T-helper 2 cell (primary cell): ENCODE measurements around the gene SCNN1G.
A peak's percentile ranks its signal among the peaks of the same experiment; 100 is the strongest.
"Not testable (repeated sequence)": the region's sequence is repeated elsewhere in the genome, so short reads cannot be mapped to it uniquely, and the experiment has no call there.

Source experiments
- DNase-seq, 5 experiments: peaks; one replicate each; pipeline versions ENCODE4 v3.0.0 to v3.0.0-alpha.2; 2012 to 2022
- total RNA-seq, 2 donors: gene quantifications; one replicate each; lab custom pipeline; 2026; lab: John Stamatoyannopoulos, UW

SCNN1G gene, protein sequence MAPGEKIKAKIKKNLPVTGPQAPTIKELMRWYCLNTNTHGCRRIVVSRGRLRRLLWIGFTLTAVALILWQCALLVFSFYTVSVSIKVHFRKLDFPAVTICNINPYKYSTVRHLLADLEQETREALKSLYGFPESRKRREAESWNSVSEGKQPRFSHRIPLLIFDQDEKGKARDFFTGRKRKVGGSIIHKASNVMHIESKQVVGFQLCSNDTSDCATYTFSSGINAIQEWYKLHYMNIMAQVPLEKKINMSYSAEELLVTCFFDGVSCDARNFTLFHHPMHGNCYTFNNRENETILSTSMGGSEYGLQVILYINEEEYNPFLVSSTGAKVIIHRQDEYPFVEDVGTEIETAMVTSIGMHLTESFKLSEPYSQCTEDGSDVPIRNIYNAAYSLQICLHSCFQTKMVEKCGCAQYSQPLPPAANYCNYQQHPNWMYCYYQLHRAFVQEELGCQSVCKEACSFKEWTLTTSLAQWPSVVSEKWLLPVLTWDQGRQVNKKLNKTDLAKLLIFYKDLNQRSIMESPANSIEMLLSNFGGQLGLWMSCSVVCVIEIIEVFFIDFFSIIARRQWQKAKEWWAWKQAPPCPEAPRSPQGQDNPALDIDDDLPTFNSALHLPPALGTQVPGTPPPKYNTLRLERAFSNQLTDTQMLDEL
- 0 to 0.07 reads per million in 2 donors for total RNA-seq

DNA sequence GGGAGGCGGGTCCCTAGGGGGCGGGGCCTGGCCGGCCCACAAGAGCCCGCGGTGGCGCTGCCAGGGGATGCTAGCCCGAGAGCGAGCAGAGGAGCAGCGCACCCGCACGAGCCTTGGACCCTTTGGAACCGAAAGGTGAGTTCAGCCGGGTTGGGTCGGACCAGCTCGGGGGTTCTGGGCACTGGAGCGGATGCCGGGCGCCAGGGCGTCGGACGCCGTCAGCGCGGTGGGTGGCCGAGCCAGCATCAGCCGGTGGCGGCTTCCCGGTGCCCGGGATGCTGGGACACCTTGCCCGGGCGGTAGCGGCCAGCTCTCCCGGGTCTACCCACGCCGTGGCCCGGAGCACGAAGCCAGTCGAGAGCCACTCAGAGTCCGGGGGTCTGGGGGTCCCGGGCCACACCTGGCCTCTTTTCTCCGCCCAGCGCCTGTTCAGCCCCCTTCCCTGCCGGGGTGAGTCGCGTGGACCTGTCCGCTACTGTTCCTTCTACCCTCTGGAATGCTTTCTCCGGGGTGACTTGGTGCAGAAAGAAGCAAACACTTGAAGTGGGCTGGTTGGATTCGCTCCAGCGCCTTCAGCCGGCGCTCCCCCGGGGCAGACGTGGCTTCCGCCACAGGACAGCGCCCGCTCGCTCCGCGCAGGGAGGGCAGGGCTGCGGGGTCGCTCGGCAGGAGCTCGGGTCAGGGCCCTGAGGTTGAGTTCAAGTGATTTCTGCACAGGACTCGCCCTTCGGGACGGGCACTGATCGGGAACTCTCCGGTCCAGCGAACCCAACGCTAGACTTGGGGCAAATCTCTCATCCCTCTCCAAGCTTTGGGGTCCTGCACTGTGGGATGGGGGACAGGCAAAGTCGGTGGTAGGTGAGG is at the start of gene SCNN1G:
Gene SCNN1G (plus strand): TSS at position 67 of the 864 bp plus-strand sequence. CDS start 3,527 bp downstream, outside the sequence.
- no peak for DNase-seq

DNA sequence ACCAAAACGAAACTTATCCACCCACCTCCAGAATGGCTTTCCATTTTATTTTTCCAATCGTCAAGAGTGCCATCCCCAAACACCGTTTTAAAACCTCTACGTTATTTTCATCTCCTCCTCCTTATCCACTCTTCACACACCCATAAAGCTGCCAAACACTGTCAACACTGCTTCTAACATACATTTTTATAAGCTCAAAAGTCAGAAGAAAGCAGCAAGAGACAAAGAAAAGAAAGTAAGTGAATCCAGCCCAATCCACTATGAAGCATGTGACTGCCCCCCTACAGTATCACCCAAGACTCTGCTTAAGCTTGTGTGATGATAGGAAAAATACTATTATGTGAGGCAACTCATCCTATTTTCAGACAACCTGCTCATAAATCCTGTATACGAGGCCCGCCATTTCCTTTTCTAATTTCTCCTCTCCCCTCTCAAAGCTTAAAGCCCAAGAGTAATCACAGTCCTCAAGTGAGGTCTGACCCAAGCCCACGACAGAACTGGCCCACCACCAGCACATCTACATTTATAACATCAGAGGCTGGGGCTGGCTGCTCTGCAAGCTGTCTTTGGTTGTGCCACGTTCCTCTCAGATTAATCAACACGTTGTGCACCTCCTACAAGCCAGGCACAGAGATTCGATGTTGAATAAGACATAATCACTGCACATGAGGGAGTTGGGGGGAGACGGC is 49.6 kb upstream of the SCNN1G start:
- DNase-seq: no peak

DNA sequence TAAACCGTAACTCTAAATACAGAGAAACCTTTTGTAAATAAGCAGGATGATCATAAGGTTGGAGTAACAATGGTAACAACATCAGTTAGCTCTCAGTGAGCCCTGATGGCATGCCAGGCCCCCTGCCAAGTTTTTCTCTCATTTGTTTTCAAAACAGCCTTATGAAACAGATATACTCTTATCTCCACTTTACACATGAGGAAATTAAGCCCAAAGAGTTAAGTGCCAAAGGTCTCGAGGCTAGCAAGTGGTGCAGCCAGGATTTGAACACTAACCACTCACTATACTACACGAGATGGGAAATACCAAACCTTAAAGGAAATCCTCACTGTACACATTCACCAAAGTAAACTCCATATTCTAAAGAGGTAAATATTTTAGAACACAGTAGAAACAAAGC is 48.3 kb upstream of the SCNN1G start:
- DNase-seq: no peak

DNA sequence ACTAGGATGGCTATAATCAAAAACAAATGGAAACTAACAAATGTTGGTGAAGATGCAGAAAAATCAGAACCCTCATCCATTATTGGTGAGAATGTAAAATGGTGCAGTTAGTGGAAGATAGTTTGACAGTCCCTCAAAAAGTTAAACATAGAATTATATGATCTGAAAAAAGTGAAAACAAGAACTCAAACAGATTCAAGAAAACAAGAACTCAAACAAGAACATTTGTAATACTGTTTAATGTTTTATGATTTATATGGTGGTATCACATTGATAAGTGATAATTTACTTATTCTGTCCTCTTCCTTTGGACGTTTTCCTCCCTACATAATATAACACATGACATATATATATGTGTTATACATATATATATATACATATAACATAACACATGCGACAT is 45.3 kb upstream of the SCNN1G start:
- no peak for DNase-seq

DNA sequence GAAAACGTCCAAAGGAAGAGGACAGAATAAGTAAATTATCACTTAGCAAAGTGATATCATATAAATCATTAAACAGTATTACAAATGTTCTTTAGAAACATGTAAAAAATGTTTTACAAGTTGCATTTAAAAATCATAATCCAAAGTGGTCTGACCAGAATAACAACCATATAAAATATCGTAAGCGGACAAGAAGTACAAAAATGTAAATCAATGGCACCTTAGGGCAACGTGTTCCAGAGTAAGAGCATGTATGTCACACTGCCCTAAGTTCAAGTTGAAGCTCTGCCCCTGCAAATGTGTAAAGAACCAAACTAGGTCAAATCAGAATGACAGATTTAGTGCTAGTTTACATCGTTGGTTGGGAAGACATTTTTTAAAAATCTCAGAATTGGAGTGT is 44.7 kb upstream of the SCNN1G start:
- DNase-seq: no peak

DNA sequence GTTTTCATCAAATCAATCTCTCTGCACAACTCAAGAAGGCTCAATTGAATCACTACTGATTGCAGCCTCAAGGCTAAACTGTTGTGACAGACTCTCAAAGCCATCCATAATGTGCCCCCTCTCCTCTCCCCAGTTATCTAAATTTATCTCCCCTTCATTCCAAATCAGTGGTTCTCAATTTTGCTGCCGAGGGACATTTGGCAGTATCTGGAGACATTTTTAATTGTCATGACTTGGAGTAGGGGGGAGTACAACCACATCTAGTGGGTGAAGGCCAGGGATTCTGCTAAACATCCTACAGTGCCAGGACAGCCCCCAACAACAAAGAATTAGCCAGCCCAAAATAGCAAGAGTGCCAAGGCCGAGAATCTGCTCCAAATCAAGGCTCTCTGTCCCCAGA is 42.4 kb upstream of the SCNN1G start:
- DNase-seq: no peak

DNA sequence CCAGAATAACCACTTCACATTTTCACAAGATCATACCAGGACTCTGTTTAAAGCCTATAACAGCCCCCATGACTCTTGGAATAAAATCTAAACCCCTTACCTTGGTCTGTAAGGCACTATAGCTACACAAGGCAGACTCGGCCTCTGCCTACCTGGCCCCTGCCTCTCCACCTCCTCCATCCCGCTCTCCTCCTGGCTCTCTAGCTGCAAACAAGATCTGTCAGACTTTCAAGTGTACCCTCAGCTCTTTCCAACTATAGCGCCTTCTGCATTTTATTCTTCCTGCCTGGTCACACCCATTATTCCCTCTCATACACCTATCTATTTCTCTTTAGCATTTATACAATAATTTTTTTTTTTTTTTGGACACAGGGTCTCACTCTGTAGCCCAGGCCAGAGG is 41.5 kb upstream of the SCNN1G start:
- no peak for DNase-seq

DNA sequence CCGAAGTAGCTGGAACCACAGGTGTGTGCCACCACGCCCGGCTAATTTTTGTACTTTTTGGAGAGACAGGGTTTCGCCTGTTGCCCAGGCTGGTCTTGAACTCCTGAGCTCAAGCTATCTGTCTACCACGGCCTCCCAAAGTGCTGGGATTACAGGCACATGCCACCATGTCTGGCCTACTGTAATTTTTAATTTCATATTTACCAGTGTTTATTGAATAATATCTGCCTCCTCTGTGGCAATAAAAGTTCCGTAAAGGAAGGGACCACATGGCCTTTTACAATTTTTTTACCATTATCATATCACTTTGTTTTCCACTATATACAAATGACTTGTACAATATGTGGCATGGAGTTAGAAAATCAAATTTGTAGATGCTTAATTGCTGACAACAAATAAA is 41.0 kb upstream of the SCNN1G start:
- DNase-seq: no peak

DNA sequence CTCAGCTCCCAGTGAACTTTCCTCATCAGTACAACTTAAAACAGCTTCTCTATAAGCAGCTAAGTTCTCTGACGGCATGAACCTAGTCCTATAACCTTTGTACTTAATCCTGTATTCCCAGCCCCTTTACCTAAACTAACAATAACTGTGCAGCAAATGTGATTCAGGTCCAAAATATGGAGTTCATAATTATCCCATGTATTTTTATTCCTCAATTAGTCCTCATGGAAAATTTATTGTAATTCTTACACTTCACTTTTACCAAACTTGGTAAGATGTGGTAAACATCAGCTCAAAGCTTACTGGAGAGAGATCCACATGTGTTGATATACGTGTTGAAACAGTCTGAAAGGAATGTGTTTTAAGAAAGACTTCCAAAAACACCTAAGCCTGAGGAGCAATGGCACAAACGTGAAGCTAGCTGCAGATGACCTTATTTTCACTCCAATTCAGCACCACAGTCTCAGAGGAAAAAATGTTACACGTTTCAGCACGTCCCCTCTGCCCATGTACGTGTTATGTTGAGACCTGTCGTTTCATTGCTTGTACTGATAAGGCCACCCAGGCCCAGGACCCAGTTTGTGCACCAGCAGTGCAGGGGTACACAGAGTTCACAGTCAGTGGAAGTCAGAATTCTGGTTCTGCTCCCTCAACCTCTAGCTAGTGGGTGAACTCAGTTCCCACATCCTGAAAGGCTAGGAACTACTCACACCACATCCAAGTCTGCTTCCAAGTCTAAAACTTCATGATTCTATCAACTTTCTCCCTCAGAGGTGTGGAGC is 40.4 kb upstream of the SCNN1G start:
- DNase-seq: no peak

DNA sequence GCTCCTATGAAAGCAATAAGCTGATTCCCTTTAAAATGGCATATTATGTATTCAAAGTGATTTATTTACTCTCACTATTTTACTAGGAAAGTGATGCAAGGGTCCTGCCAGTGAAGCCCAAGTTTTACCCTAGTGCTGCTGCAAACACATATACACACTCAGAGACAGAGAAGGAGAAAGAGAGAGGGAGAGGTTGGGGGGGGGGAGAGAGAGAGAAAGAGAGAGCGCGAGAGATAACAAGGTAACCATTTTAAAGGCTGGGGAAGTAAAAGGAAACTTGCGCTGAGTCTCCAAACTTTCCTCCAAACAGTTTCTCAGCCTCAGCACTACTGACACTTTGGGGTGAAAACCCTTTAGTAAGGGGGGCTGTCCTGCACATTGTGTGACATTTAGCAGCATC is 39.2 kb upstream of the SCNN1G start:
- no peak for DNase-seq

DNA sequence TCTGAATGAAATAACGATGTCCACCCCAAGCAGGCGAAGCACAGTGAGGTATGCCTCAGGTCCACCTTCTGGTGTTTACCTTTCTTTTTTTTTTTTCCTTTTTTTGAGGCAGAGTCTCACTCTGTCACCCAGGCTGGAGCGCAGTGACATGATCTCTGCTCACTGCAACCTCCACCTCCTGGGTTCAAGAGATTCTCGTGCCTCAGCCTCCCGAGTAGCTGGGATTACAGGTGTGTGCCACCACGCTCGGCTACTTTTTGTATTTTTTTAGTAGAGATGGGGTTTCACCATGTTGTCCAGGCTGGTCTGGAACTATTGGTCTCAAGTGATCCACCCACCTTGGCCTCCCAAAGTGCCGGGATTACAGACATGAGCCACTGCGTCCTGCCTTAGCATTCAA is 38.2 kb upstream of the SCNN1G start:
- not testable (repeated sequence) for DNase-seq

DNA sequence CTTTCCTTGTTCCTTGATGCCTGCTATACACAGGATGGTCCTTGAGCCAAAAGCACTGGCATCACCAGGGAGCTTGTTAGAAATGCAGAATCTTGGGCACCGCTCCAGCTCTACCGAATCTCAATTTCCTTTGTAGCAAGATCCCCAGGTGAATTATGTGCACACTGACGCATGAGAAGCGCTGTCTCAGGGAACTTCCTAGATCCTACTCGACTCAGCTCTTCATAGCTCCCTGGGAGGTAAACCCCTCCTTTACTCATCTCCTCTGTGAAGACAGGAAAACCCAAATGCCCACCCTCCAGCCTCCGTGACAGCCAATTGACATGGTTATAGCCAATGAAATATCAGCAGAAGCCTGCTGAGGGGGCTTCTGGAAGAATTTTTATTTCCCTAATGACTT is 37.4 kb upstream of the SCNN1G start:
- DNase-seq: no peak

DNA sequence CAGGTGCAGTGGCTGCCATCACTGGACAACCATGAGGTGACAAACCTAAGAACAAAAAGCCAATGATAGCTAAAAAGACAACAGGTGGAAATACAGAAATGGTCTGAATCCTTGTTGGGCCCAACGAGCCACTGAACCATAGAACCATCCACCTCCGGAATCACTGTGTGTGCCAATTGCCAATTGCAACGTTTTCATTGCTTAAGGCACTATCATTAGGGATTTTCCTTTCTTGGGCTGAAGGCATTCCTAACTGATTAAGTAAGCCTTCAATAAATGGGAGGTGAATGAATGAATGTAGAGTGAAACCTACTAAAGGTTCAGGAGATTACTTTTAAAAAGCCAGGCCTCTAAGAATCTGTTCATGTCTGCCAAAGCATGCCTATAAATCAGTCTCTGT is 36.9 kb upstream of the SCNN1G start:
- no peak for DNase-seq

DNA sequence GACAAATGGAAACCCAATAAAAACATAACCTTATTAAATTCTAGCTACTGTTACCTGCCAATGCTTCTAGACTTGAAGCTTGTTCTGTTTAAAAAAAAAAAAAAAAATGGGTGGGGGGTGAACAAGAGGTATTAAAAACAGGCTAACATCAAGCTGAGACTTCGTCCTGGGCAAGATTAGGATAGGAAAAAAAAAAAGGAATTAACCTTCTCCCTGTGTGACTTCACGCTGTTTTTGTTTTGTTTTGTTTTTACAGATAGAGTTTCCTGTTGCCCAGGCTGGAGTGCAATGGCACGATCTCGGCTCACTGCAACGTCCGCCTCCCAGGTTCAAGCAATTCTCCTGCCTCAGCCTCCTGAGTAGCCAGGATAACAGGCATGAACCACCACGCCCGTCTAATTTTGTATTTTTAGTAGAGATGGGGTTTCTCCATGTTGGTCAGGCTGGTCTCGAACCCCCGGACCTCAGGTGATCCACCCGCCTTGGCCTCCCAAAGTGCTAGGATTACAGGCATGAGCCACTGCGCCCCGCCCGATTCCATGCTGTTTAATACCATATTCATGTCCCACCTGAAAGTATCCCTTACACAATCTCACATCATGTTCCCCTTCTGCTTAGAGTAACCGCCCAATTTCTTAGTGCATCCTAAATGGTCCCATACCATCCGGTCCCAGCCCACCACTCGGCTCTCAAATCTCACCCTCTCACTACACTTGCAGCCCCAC is 35.5 kb upstream of the SCNN1G start:
- DNase-seq: no peak

DNA sequence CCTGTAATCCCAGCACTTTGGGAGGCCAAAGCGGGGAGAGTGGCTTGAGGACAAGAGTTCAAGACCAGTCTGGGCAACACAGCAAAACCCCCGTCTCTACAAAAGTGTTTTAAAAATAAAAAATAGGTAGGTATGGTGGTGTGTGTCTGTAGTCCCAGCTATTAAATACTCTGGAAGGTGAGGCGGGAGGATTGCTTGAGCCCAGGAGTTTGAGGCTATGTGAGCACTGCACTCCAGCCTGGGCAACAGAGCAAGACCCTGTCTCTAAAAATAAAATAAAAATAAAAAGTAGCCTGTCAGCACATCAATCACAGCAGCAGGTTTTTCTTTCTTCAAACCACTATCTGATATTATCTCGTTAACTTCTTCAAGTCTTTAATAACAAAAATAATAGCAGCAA is 34.9 kb upstream of the SCNN1G start:
- no peak for DNase-seq

DNA sequence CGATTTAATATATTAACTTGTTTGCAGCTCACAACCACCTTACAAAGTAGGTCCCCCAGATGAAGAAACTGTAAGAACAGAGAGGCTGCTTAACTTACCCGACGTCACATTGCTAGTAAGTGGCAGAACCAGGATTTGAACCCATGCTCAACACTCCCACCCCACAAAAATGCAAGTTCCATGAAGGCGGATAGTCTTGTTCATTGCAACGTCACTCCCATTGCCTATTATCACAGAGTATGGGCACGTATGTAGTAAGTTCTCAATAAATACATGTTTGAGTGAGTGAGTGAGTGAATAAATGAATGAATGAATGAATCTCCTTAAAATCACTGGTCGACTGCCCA is 34.4 kb upstream of the SCNN1G start:
- DNase-seq: no peak

DNA sequence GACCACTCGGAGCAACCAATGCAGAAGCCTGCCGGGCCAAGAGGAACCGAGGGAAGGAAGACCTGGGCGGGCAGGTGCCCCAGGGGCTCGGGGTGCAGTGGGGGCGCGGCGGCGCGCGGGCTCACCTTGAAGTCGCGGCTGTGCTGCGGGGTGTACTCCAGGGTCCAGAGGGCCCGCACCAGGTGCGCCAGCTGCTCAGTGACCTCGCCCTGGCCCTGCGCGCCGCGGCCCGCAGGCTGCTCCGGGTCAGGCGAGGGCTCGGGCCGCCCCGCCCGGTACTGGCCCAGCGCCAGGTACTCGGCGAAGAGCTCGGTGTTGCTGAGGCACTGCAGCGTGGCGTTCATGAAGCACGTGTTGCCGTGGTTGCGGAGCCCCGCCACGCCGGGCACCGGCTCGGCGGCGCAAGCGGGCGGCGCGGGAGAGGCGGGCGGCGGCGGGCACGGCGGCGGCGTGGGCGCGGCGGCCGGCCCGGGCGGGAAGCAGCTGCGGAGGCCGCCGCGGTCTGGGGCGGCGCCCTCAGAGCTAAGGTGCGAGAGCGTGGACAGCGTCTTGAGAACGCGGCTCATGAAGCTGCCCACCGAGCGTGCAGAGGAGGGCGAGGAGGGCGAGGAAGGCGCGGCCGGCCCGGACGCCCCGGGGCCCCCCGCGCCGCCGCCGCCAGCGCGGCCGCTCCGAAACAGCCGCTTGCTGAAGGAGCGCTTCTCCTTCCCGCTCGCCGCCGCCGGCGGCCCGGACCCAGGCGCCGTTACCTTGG is 33.9 kb upstream of the SCNN1G start:
- DNase-seq: peak; percentile 21 to 58 (median 40)

DNA sequence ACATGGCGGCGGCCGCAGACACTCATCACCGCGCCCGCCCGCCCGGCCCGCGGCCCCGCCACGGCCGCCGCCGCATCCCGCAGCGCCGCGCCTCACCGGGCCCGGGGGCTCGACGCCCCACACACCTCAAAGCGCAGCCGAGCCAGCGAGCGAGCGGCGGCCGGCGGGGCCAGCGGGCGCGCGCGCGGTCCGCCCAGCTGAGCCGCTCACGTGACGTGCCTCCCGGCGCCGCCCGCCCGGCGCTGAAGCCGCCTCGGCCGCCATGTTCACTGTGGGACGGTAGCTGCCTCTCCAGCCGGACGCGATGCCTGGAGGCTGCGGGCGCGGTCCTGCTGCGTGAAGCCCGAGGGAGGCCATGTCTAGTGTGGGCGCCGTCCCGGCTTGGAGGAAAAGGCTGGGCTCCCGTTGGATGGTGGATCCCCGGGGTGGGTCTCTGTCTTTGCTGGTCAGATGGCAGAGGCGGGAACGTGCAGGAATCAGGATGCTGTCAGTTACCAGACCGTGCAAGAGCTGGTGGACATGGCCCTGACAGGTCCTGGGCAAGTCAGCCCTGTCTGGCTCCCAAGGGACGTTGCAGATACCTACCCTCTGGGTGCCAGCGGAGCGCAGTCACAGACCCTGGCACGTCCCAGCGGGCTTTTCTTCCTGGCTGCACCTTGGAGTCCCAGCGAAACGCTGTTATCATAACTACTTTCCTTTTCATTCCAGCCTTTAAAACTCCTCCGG is 33.1 kb upstream of the SCNN1G start, which contains the start of gene USP31:
Gene USP31 (minus strand): TSS at position 186 of the 726 bp plus-strand sequence. CDS start 182 bp downstream, at position 4.
- peak; percentile 75 to 94 (median 83) for DNase-seq

DNA sequence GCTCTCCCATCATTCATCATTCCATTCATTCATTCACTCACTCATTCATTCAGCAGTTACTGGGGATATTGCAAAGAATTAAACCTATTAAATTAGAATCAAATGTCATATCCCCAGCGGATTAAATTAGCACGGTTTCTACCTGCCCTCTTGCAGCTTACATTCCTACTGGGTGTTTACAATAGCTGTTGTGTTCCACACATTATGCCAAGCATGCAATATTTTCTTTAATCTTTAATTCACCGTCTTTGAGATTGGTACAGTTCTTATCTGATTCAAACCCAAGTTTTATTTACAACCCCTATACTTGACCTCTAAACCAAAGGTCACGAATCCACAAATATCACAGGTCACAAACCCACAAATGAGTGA is 32.6 kb upstream of the SCNN1G start:
- DNase-seq: no peak
